ENCODE data around the gene FAM156A. TPM values are rescaled to one million over a fixed set of nuclear protein-coding genes. Genes with fewer than 3 reads are reported as not detected.
"Not testable (repeated sequence)": the region's sequence is repeated elsewhere in the genome, so short reads cannot be mapped to it uniquely, and the experiment has no call there.

FAM156A gene
- 26.5 TPM for total RNA-seq (2013)
- 10 to 100 TPM in 1 of 3 donors, 1 to 10 TPM in 2; 3.4 to 92.6 (median 5.6) TPM for polyA plus RNA-seq
- 7.5 and 11.5 TPM in 2 replicates for polyA minus RNA-seq
- 0 to 0.75 (median 0.33) reads per million in 11 experiments for total RNA-seq

- H3K27ac Mint-ChIP-seq; H3K27me3 ChIP-seq (ENCODE audit: control insufficient read depth in 2 of 2, insufficient read depth in 2 of 2, low read length in 2 of 2); H3K79me2 ChIP-seq (ENCODE audit: insufficient read depth, low read length); H3K9me3 Mint-ChIP-seq; H4K20me1 ChIP-seq (ENCODE audit: insufficient read depth, low read length); H3K4me3 ChIP-seq (replicated peaks in 1 of 3; ENCODE audit: low read depth in 2 of 3, low read length in 3 of 3); H3K36me3 ChIP-seq (replicated peaks in 1 of 2; ENCODE audit: control insufficient read depth in 1 of 2, insufficient read depth in 2 of 2, low read length in 2 of 2); H2AFZ ChIP-seq (ENCODE audit: insufficient read depth, low read depth, low read length, poor library complexity, severe bottlenecking); DNase-seq; H3K27me3 Mint-ChIP-seq (ENCODE audit: low read depth in 3 of 3); H3K4me1 Mint-ChIP-seq; H3K9ac ChIP-seq (ENCODE audit: insufficient read depth, low read length, poor library complexity, severe bottlenecking); H3K4me1 ChIP-seq (ENCODE audit: control insufficient read depth in 1 of 2, insufficient read depth in 2 of 2, low read length in 2 of 2); H3K9me3 ChIP-seq (replicated peaks in 1 of 2; ENCODE audit: control insufficient read depth in 1 of 2, insufficient read depth in 1 of 2, low read length in 2 of 2); H3K27ac ChIP-seq (ENCODE audit: low read depth in 1 of 2, low read length in 2 of 2); H3K36me3 Mint-ChIP-seq; intact Hi-C loops (cut with micrococcal nuclease); H3K4me2 ChIP-seq (replicated peaks; ENCODE audit: extremely low read depth, low read length, poor library complexity, severe bottlenecking); H3K4me3 Mint-ChIP-seq: not testable (repeated sequence)
- WGBS (ENCODE audit: insufficient coverage) = no CpG with 5 or more reads among the region's 91 CpGs
These were observed at the start of gene FAM156A for GRCh38 chrX:52958113-52958959. Gene FAM156A, minus strand, starts transcription at chrX:52958518. Its CDS starts 9,930 bp downstream, at chrX:52948588.

GRCh38 chrX:53005327-53005726 lies 47.0 kb upstream of the FAM156A start:
- Histone ChIP-seq H3K27ac (ENCODE audit: low read depth in 1 of 2, low read length in 2 of 2) (no peak overlapping the region), H3K4me2 (replicated peaks; ENCODE audit: extremely low read depth, low read length, poor library complexity, severe bottlenecking) (no peak overlapping the region), H2AFZ (ENCODE audit: insufficient read depth, low read depth, low read length, poor library complexity, severe bottlenecking) (no peak overlapping the region), H4K20me1 (ENCODE audit: insufficient read depth, low read length) (no peaks in the 10 kb centered on the region), H3K9ac (ENCODE audit: insufficient read depth, low read length, poor library complexity, severe bottlenecking) (no peak overlapping the region), H3K4me1 (ENCODE audit: control insufficient read depth in 1 of 2, insufficient read depth in 2 of 2, low read length in 2 of 2) (peaks cover under 1 to 6% of the 10 kb centered on the region in 2 donors), H3K9me3 (replicated peaks in 1 of 2; ENCODE audit: control insufficient read depth in 1 of 2, insufficient read depth in 1 of 2, low read length in 2 of 2) (no peaks in the 10 kb centered on the region), H3K4me3 (replicated peaks in 1 of 3; ENCODE audit: low read depth in 2 of 3, low read length in 3 of 3) (no peak overlapping the region), H3K27me3 (ENCODE audit: control insufficient read depth in 2 of 2, insufficient read depth in 2 of 2, low read length in 2 of 2) (peaks cover 7 to 10% of the 10 kb centered on the region in 2 donors), H3K36me3 (replicated peaks in 1 of 2; ENCODE audit: control insufficient read depth in 1 of 2, insufficient read depth in 2 of 2, low read length in 2 of 2) (no peaks in the 10 kb centered on the region), H3K79me2 (ENCODE audit: insufficient read depth, low read length) (no peaks in the 10 kb centered on the region)
- H3K4me1 Mint-ChIP-seq = peaks cover 7% of the 10 kb centered on the region
- no peak overlapping the region for H3K4me3 Mint-ChIP-seq
- H3K27me3 Mint-ChIP-seq (ENCODE audit: low read depth in 3 of 3) = peaks cover 14 to 34% (median 18%) of the 10 kb centered on the region in 3 donors
- DNase-seq = no peak
- intact Hi-C loops (cut with micrococcal nuclease) = no loop called here
- 100% methylated on average over 1 of the region's 3 CpGs for WGBS (ENCODE audit: insufficient coverage)
- TF ChIP-seq, protein P1, sequence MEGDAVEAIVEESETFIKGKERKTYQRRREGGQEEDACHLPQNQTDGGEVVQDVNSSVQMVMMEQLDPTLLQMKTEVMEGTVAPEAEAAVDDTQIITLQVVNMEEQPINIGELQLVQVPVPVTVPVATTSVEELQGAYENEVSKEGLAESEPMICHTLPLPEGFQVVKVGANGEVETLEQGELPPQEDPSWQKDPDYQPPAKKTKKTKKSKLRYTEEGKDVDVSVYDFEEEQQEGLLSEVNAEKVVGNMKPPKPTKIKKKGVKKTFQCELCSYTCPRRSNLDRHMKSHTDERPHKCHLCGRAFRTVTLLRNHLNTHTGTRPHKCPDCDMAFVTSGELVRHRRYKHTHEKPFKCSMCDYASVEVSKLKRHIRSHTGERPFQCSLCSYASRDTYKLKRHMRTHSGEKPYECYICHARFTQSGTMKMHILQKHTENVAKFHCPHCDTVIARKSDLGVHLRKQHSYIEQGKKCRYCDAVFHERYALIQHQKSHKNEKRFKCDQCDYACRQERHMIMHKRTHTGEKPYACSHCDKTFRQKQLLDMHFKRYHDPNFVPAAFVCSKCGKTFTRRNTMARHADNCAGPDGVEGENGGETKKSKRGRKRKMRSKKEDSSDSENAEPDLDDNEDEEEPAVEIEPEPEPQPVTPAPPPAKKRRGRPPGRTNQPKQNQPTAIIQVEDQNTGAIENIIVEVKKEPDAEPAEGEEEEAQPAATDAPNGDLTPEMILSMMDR (IDR thresholded peaks at IDR 0.05) = no peak
- H3K36me3 Mint-ChIP-seq = no peaks in the 10 kb centered on the region
- peaks cover 0 to 5% (median 2%) of the 10 kb centered on the region in 7 donors for H3K9me3 Mint-ChIP-seq
- no peak overlapping the region for H3K27ac Mint-ChIP-seq
